Endothelial cell of umbilical vein (primary cell): ENCODE data around the gene TMEM128.

Source experiments
- EZH2 ChIP-seq: IDR thresholded peaks from 2 replicates; pipeline ENCODE4 v1.6.1; 2012; ENCODE audit warnings: borderline replicate concordance, low read depth, mild to moderate bottlenecking, moderate library complexity, low read length, inconsistent platforms; ENCODE audit not compliant: severe bottlenecking
- FOS ChIP-seq: IDR thresholded peaks from 2 replicates; pipeline ENCODE4 v1.6.1; 2011; ENCODE audit warnings: mild to moderate bottlenecking, low read length, moderate library complexity, borderline replicate concordance; ENCODE audit not compliant: insufficient read depth
- GATA2 ChIP-seq: IDR thresholded peaks from 2 replicates; pipeline ENCODE4 v1.7.0; 2011; ENCODE audit warnings: low read depth, mild to moderate bottlenecking, moderate library complexity, mixed read lengths, low read length; ENCODE audit not compliant: insufficient read length, insufficient read depth
- MAX ChIP-seq: IDR thresholded peaks from 2 replicates; pipeline ENCODE4 v1.6.1; 2011; ENCODE audit not compliant: insufficient read depth, insufficient read length
- MYC ChIP-seq: IDR thresholded peaks from one replicate; pipeline ENCODE4 v1.6.1; 2011; ENCODE audit warnings: mild to moderate bottlenecking, low read depth, low read length
- POLR2A ChIP-seq: IDR thresholded peaks from 2 replicates; pipeline ENCODE4 v1.6.1; 2012; ENCODE audit warnings: low read depth, mild to moderate bottlenecking, control low read depth, low read length
- POLR2AphosphoS5 ChIP-seq: IDR thresholded peaks from 2 replicates; pipeline ENCODE4 v1.6.1; 2012; ENCODE audit warnings: low read depth, mild to moderate bottlenecking, control low read depth, low read length, moderate library complexity; ENCODE audit not compliant: insufficient read depth
- TF ChIP-seq, protein P1 (sequence below), 2 donors: IDR thresholded peaks; 1 replicate in 1 of 2; 2 replicates in 1 of 2; pipeline ENCODE4 v1.5.1; 2011; ENCODE audit warnings: low read length in 2 of 2, mild to moderate bottlenecking in 2 of 2, moderate library complexity in 2 of 2, control low read depth in 1 of 2, inconsistent platforms in 1 of 2, low read depth in 1 of 2; ENCODE audit not compliant: insufficient read depth in 1 of 2; ENCODE audit errors: extremely low read depth in 1 of 2

- TF ChIP-seq POLR2A: no peak
- TF ChIP-seq EZH2: no peak
- TF ChIP-seq, protein P1, sequence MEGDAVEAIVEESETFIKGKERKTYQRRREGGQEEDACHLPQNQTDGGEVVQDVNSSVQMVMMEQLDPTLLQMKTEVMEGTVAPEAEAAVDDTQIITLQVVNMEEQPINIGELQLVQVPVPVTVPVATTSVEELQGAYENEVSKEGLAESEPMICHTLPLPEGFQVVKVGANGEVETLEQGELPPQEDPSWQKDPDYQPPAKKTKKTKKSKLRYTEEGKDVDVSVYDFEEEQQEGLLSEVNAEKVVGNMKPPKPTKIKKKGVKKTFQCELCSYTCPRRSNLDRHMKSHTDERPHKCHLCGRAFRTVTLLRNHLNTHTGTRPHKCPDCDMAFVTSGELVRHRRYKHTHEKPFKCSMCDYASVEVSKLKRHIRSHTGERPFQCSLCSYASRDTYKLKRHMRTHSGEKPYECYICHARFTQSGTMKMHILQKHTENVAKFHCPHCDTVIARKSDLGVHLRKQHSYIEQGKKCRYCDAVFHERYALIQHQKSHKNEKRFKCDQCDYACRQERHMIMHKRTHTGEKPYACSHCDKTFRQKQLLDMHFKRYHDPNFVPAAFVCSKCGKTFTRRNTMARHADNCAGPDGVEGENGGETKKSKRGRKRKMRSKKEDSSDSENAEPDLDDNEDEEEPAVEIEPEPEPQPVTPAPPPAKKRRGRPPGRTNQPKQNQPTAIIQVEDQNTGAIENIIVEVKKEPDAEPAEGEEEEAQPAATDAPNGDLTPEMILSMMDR (IDR thresholded peaks at IDR 0.05; ENCODE audit: extremely low read depth in 1 of 2, insufficient read depth in 1 of 2, low read depth in 1 of 2, low read length in 2 of 2): no peak
- TF ChIP-seq FOS: no peak
- no peak for TF ChIP-seq POLR2AphosphoS5
- TF ChIP-seq MAX: no peak
- no peak for TF ChIP-seq MYC
- no peak for TF ChIP-seq GATA2
These were observed 1.8 kb upstream of the TMEM128 start for GRCh38 chr4:4249866-4250265.
